Left ventricle myocardium inferior (tissue), 1 donor: ENCODE results near the gene INPP4B. TPM values are rescaled to one million over a fixed set of nuclear protein-coding genes. Genes with fewer than 3 reads are reported as not detected.

Source experiments
- DNase-seq: peaks from one replicate; pipeline ENCODE4 v3.0.0-alpha.2; 2020
- H3K27ac ChIP-seq: fragments of 200-600 bp; replicated peaks from 2 replicates; pipeline ENCODE4 v1.8.0; 2021
- H3K27me3 ChIP-seq: fragments of 200-600 bp; 2 replicates; pipeline ENCODE4 v1.8.0; 2021; ENCODE audit warnings: low read depth
- H3K36me3 ChIP-seq: fragments of 200-600 bp; 2 replicates; pipeline ENCODE4 v1.8.0; 2021
- H3K4me1 ChIP-seq: fragments of 200-600 bp; 2 replicates; pipeline ENCODE4 v1.8.0; 2021
- H3K4me3 ChIP-seq: fragments of 200-600 bp; 2 replicates; pipeline ENCODE4 v1.8.0; 2021; ENCODE audit warnings: mild to moderate bottlenecking, moderate library complexity
- H3K9me3 ChIP-seq: fragments of 200-600 bp; replicated peaks from 2 replicates; pipeline ENCODE4 v1.8.0; 2021
- intact Hi-C: fragments of 100-400 bp; cut with micrococcal nuclease; formaldehyde crosslinking; loops from one replicate; pipeline ENCODE4 v1.11.0; 2022
- total RNA-seq: library from RNA; stranded (reverse); fragmentation: NEBNext Ultra II Directional; extraction: Animal tissue kit (Norgen Biotek cat#: 25700); gene quantifications from one replicate; pipeline ENCODE4 v1.2.1, GENCODE V29; 2021
- TF ChIP-seq, protein P1 (sequence below): fragments of 200-600 bp; IDR thresholded peaks from 2 replicates; pipeline ENCODE4 v1.8.0; 2021; ENCODE audit warnings: antibody characterized with exemption, mild to moderate bottlenecking, borderline replicate concordance
- donor health status: DM: no; HTN: yes; CAD: no; lungs with severe emphysema.

The INPP4B gene
- total RNA-seq, 1 donor from 2014 or later: 61.1 TPM

DNA sequence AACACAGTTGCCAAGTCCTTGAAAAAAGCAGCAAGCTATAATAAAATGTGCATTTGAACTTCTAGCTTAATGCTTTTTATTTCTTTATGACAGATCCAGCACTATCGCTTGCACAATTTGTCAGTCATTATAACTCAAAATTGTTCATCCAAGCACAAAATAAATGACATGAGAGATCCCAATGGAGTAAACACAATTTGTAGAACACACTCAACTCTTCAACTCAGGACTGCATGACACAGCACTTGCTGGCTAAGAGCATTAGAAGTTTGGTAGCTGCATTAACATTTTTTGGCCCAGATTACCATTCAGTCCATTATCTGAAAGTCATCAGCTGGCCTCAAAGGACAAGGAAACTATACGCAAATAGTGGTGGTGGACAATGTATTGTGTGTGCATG, 530.1 kb downstream of the INPP4B start:
- intact Hi-C loops: no loop called here
- Histone ChIP-seq H3K36me3 (no peaks in the 10 kb centered on the region), H3K4me3 (no peak overlapping the region), H3K4me1 (peaks cover 22% of the 10 kb centered on the region), H3K9me3 (no peaks in the 10 kb centered on the region), H3K27me3 (no peaks in the 10 kb centered on the region), H3K27ac (peak overlapping the region; percentile 32)
- DNase-seq: no peak
- TF ChIP-seq, protein P1, sequence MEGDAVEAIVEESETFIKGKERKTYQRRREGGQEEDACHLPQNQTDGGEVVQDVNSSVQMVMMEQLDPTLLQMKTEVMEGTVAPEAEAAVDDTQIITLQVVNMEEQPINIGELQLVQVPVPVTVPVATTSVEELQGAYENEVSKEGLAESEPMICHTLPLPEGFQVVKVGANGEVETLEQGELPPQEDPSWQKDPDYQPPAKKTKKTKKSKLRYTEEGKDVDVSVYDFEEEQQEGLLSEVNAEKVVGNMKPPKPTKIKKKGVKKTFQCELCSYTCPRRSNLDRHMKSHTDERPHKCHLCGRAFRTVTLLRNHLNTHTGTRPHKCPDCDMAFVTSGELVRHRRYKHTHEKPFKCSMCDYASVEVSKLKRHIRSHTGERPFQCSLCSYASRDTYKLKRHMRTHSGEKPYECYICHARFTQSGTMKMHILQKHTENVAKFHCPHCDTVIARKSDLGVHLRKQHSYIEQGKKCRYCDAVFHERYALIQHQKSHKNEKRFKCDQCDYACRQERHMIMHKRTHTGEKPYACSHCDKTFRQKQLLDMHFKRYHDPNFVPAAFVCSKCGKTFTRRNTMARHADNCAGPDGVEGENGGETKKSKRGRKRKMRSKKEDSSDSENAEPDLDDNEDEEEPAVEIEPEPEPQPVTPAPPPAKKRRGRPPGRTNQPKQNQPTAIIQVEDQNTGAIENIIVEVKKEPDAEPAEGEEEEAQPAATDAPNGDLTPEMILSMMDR: no peak

DNA sequence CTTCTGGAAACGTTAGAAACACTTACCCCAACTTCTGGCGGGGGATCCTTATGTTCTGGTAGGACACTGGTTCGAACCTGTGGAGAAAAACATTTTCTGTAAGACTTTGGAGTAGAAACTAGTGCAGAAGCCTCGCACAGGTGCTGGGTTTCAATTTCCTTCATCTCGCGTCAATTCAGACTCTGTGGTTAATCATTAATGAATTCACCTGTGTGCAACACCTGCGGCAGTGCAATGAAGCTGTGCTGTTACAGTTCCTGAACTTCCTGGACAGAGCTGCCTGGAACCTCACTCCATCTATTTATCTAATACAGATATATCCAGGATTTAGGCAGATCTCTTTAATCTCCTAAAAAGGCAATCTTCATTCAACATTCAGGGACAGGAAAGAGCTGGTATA, 531.4 kb downstream of the INPP4B start:
- Histone ChIP-seq H3K4me1 (peaks cover 23% of the 10 kb centered on the region), H3K27me3 (no peaks in the 10 kb centered on the region), H3K9me3 (no peaks in the 10 kb centered on the region), H3K4me3 (no peak overlapping the region), H3K27ac (no peak overlapping the region), H3K36me3 (no peaks in the 10 kb centered on the region)
- intact Hi-C loops: no loop called here
- DNase-seq: no peak
- TF ChIP-seq, protein P1: no peak

DNA sequence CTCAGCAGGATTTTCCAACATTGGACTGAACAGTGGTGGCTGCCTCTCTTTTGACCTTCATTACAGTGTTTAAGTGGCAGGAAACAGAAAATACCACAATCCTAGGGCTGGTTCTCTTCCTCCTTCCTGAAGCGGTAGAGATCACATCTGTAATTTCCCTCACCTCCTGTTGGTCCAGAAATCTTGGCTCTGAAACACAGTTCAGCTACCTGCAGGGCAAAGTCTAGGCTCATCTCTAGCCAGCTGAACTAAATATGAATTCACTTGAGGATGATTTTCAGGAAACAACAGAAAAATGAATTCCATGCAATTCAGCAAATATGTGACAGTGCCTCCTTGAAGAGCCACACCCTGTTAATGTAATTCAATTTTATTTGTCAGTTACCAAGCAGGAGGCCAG, 531.9 kb downstream of the INPP4B start:
- H3K4me1 ChIP-seq: peaks cover 27% of the 10 kb centered on the region
- no peak for DNase-seq
- H3K36me3 ChIP-seq: no peaks in the 10 kb centered on the region
- no peak overlapping the region for H3K27ac ChIP-seq
- TF ChIP-seq, protein P1: no peak
- intact Hi-C loops: no loop called here
- no peak overlapping the region for H3K4me3 ChIP-seq
- H3K9me3 ChIP-seq: no peaks in the 10 kb centered on the region
- no peaks in the 10 kb centered on the region for H3K27me3 ChIP-seq

- Histone ChIP-seq H3K36me3 (no peaks in the 10 kb centered on the region), H3K27ac (no peak overlapping the region), H3K4me1 (peaks cover 41% of the 10 kb centered on the region), H3K9me3 (no peaks in the 10 kb centered on the region), H3K27me3 (no peaks in the 10 kb centered on the region), H3K4me3 (no peak overlapping the region)
- intact Hi-C loops: no loop called here
- TF ChIP-seq, protein P1: no peak
- DNase-seq: no peak
Observed at GRCh38 chr4:142312391-142312790, 533.7 kb downstream of the INPP4B start.

GRCh38 chr4:142311916-142312315, 534.2 kb downstream of the INPP4B start:
- TF ChIP-seq, protein P1: no peak
- intact Hi-C loops: no loop called here
- Histone ChIP-seq H3K36me3 (no peaks in the 10 kb centered on the region), H3K4me1 (peaks cover 41% of the 10 kb centered on the region), H3K9me3 (no peaks in the 10 kb centered on the region), H3K4me3 (no peak overlapping the region), H3K27ac (no peak overlapping the region), H3K27me3 (no peaks in the 10 kb centered on the region)
- no peak for DNase-seq

DNA sequence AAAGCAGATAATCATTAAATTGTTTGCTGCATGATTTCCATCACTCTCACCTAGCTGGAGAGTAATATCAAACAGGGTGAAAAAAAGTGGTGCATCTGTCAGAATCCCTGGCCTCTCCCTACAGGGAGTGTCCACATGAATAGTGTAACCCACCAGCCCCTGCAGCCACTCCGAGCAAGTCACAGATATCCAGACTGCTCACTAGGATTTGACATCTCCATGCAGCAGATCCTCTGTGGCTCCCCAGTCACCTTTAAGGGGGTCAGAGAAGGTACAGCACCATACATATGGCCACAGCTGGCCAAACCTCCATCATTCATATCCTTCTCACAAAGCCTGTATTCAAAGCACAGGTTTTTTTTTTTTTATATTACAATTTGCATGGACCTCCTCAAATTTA, 536.3 kb downstream of the INPP4B start:
- Histone ChIP-seq H3K27ac (no peak overlapping the region), H3K36me3 (no peaks in the 10 kb centered on the region), H3K27me3 (no peaks in the 10 kb centered on the region), H3K4me3 (no peak overlapping the region), H3K9me3 (no peaks in the 10 kb centered on the region), H3K4me1 (peaks cover 44% of the 10 kb centered on the region)
- intact Hi-C loops: no loop called here
- TF ChIP-seq, protein P1: no peak
- DNase-seq: no peak
